ENCODE data around the gene STK36. TPM values are rescaled to one million over a fixed set of nuclear protein-coding genes. Genes with fewer than 3 reads are reported as not detected.

The STK36 gene
- total RNA-seq, 2 donors from 2014 or later: 17.8 to 36.7 TPM

DNA sequence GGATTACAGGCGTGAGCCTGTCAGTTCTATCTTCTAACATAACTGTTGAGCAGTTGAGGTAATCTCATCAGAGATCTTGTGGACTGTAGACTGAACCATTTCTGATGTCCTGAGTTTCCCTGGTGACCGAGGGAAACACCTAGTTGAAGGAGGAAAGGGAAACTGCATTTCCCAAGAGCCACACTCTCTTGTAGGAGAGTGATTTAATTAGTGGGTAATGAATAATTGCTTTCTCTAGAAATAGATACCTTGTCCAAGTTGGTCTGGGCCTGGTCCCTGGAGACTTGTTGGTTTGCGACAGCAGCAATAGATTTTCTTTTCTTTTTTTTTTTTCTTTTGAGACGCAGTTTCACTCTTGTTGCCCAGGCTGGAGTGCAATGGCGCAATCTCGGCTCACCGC is 46.2 kb downstream of the STK36 start:
- TF ChIP-seq, protein P1, sequence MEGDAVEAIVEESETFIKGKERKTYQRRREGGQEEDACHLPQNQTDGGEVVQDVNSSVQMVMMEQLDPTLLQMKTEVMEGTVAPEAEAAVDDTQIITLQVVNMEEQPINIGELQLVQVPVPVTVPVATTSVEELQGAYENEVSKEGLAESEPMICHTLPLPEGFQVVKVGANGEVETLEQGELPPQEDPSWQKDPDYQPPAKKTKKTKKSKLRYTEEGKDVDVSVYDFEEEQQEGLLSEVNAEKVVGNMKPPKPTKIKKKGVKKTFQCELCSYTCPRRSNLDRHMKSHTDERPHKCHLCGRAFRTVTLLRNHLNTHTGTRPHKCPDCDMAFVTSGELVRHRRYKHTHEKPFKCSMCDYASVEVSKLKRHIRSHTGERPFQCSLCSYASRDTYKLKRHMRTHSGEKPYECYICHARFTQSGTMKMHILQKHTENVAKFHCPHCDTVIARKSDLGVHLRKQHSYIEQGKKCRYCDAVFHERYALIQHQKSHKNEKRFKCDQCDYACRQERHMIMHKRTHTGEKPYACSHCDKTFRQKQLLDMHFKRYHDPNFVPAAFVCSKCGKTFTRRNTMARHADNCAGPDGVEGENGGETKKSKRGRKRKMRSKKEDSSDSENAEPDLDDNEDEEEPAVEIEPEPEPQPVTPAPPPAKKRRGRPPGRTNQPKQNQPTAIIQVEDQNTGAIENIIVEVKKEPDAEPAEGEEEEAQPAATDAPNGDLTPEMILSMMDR (IDR thresholded peaks at IDR 0.05): no peak
- H3K27ac ChIP-seq: peak overlapping the region; percentile 45
- intact Hi-C loops (cut with DNase I): no loop called here
- H3K4me3 ChIP-seq: no peak overlapping the region
- DNase-seq: no peak
- H3K9ac ChIP-seq (ENCODE audit: low read depth in 2 of 2, low read length in 2 of 2): no peak overlapping the region
- H3K36me3 ChIP-seq: no peaks in the 10 kb centered on the region
- no peaks in the 10 kb centered on the region for H3K4me1 ChIP-seq
- no peaks in the 10 kb centered on the region for H3K9me3 ChIP-seq
- H3K27me3 ChIP-seq: no peaks in the 10 kb centered on the region

DNA sequence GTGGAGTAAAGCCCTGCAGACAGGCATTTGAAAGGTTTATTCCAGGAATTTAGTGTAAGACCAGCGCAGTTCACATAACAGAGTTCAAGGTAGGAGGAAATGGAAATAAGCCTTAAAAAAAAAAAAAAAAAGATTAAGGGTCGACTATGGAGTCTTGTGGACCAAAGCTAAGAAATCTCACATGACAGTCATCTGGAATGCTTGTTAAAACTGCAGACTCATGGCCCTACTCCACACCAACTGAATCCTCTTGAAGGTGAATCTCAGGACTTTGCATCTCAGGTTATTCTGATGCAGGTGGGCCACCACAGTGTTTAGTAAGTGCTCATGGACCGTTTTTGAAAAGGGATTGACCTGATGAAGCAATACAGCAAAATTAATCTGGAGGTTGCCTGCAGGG is 47.6 kb downstream of the STK36 start:
- Histone ChIP-seq H3K9me3 (no peaks in the 10 kb centered on the region), H3K4me3 (no peak overlapping the region), H3K27me3 (no peaks in the 10 kb centered on the region), H3K4me1 (no peaks in the 10 kb centered on the region), H3K9ac (ENCODE audit: low read depth in 2 of 2, low read length in 2 of 2) (no peak overlapping the region), H3K36me3 (no peaks in the 10 kb centered on the region), H3K27ac (no peak overlapping the region)
- TF ChIP-seq, protein P1 (IDR thresholded peaks at IDR 0.05): no peak
- intact Hi-C loops (cut with DNase I): no loop called here
- DNase-seq: no peak

- intact Hi-C loops (cut with DNase I): no loop called here
- Histone ChIP-seq H3K27ac (no peak overlapping the region), H3K4me1 (no peaks in the 10 kb centered on the region)
Measured at GRCh38 chr2:218720048-218721041, 48.5 kb downstream of the STK36 start.

DNA sequence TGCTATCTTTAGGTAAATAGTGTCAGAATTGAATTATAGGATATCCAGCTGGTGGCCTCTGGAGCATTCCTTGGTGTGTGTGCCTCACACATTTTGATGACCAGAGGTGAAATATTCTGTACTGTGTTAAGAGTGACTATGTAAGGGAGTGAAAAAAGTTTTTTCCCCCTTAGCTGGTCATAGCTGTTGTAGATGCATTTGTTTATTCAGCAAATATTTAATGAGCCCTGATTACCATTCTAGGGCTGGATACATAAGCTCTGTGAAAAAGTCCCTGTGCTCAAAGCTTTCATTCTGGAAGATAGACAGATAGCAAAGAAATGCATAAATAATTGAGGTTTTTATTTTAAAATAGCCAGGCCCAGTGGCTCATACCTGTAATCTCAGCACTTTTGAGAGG is 49.6 kb downstream of the STK36 start:
- no peak for DNase-seq
- intact Hi-C loops (cut with DNase I): no loop called here

More at GRCh38 chr2:218720048-218721041, 48.5 kb downstream of the STK36 start:
- H3K4me3 ChIP-seq: no peak overlapping the region
- H3K27me3 ChIP-seq: no peaks in the 10 kb centered on the region
- H3K9ac ChIP-seq (ENCODE audit: low read depth in 2 of 2, low read length in 2 of 2): no peak overlapping the region
- no peaks in the 10 kb centered on the region for H3K9me3 ChIP-seq
- TF ChIP-seq, protein P1 (IDR thresholded peaks at IDR 0.05): no peak
- H3K36me3 ChIP-seq: no peaks in the 10 kb centered on the region
- DNase-seq: no peak

GRCh38 chr2:218721934-218722333 is 50.0 kb downstream of the STK36 start:
- H3K27me3 ChIP-seq: no peaks in the 10 kb centered on the region
- no peak overlapping the region for H3K4me3 ChIP-seq
- H3K4me1 ChIP-seq: no peaks in the 10 kb centered on the region
- TF ChIP-seq, protein P1 (IDR thresholded peaks at IDR 0.05): no peak
- no peak for DNase-seq
- no peaks in the 10 kb centered on the region for H3K9me3 ChIP-seq
- H3K36me3 ChIP-seq: no peaks in the 10 kb centered on the region
- H3K9ac ChIP-seq (ENCODE audit: low read depth in 2 of 2, low read length in 2 of 2): no peak overlapping the region
- no peak overlapping the region for H3K27ac ChIP-seq
- intact Hi-C loops (cut with DNase I): no loop called here

More for the DNA sequence above, 49.6 kb downstream of the STK36 start:
- no peaks in the 10 kb centered on the region for H3K4me1 ChIP-seq
- no peak overlapping the region for H3K27ac ChIP-seq
- H3K36me3 ChIP-seq: no peaks in the 10 kb centered on the region
- no peak overlapping the region for H3K4me3 ChIP-seq
- no peaks in the 10 kb centered on the region for H3K27me3 ChIP-seq
- H3K9ac ChIP-seq (ENCODE audit: low read depth in 2 of 2, low read length in 2 of 2): no peak overlapping the region
- no peaks in the 10 kb centered on the region for H3K9me3 ChIP-seq
- TF ChIP-seq, protein P1 (IDR thresholded peaks at IDR 0.05): no peak

Data from colonic mucosa (tissue), 4 donors.